GM23248 (cell line): Measurements from ENCODE around the gene CLEC6A.

ENCODE experiments used
- EZH2 ChIP-seq: fragments of 200-600 bp; sonication (generic); IDR thresholded peaks from 2 replicates; pipeline ENCODE4 v1.6.1; 2018; ENCODE audit warnings: antibody characterized with exemption, mild to moderate bottlenecking; ENCODE audit not compliant: insufficient read depth, poor library complexity, severe bottlenecking
- EZH2phosphoT487 ChIP-seq: fragments of 200-600 bp; sonication (generic); IDR thresholded peaks from 2 replicates; pipeline ENCODE4 v1.6.1; 2018; ENCODE audit warnings: antibody characterized with exemption, moderate library complexity, mild to moderate bottlenecking, low read depth; ENCODE audit not compliant: insufficient read depth

GRCh38 chr12:8508910-8509841, 53.4 kb downstream of the CLEC6A start:
- TF ChIP-seq EZH2 (no peak), EZH2phosphoT487 (no peak)
